Nephron (organoid): ENCODE measurements around the gene PRC1.
A peak's percentile ranks its signal among the peaks of the same experiment; 100 is the strongest.

Experiments used
- H3K27ac Mint-ChIP-seq, 3 experiments: 2 replicates each; pipeline ENCODE4 v1.8.0; 2020; ENCODE audit warnings: mixed read lengths in 3 of 3, mild to moderate bottlenecking in 2 of 3, moderate library complexity in 1 of 3
- H3K27me3 Mint-ChIP-seq: 2 replicates; pipeline ENCODE4 v1.8.0; 2021; ENCODE audit warnings: low read depth, mild to moderate bottlenecking, moderate library complexity, mixed read lengths
- H3K36me3 Mint-ChIP-seq: 2 replicates; pipeline ENCODE4 v1.8.0; 2020; ENCODE audit warnings: low read depth, mixed read lengths
- H3K4me1 Mint-ChIP-seq: 2 replicates; pipeline ENCODE4 v1.8.0; 2020; ENCODE audit warnings: mixed read lengths
- H3K4me3 Mint-ChIP-seq, 3 experiments: 2 replicates each; pipeline ENCODE4 v1.8.0; 2020; ENCODE audit warnings: mild to moderate bottlenecking in 3 of 3, mixed read lengths in 3 of 3, moderate library complexity in 2 of 3
- H3K9me3 Mint-ChIP-seq: 2 replicates; pipeline ENCODE4 v1.8.0; 2020; ENCODE audit warnings: mixed read lengths
- TF ChIP-seq, protein P1 (sequence below), 3 experiments: fragments of 200-600 bp; sonication (generic); IDR thresholded peaks; one replicate each; pipeline ENCODE4 v1.5.0; 2021; ENCODE audit warnings: antibody characterized with exemption in 3 of 3; ENCODE audit not compliant: unreplicated experiment in 3 of 3

PRC1 gene

DNA sequence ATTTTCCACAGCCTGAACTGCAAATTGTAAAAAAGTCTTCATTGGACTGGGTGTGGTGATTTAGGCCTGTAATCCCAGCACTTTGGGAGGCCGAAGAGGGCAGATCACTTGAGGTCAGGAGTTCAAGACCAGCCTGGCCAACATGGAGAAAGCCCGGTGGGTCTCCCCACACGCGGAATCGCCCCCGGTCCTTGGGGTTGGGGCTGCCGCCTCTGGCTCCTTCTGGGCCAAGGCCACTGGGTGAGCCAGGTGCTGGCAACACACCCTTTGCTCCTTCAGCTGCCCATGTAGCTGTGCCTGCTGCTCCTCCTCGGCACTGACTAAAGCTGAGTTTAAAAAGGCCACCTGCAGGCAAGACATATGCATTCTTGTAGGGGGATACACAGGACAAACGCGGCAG lies 37.5 kb upstream of the PRC1 start:
- TF ChIP-seq, protein P1, sequence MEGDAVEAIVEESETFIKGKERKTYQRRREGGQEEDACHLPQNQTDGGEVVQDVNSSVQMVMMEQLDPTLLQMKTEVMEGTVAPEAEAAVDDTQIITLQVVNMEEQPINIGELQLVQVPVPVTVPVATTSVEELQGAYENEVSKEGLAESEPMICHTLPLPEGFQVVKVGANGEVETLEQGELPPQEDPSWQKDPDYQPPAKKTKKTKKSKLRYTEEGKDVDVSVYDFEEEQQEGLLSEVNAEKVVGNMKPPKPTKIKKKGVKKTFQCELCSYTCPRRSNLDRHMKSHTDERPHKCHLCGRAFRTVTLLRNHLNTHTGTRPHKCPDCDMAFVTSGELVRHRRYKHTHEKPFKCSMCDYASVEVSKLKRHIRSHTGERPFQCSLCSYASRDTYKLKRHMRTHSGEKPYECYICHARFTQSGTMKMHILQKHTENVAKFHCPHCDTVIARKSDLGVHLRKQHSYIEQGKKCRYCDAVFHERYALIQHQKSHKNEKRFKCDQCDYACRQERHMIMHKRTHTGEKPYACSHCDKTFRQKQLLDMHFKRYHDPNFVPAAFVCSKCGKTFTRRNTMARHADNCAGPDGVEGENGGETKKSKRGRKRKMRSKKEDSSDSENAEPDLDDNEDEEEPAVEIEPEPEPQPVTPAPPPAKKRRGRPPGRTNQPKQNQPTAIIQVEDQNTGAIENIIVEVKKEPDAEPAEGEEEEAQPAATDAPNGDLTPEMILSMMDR (IDR thresholded peaks at IDR 0.05; ENCODE audit: unreplicated experiment in 3 of 3), result no peak
- H3K4me3 Mint-ChIP-seq, result no peak overlapping the region
- H3K27ac Mint-ChIP-seq, result no peak overlapping the region
- H3K4me1 Mint-ChIP-seq, result no peaks in the 10 kb centered on the region
- H3K9me3 Mint-ChIP-seq, result no peaks in the 10 kb centered on the region
- no peaks in the 10 kb centered on the region for H3K36me3 Mint-ChIP-seq
- peaks cover 23% of the 10 kb centered on the region for H3K27me3 Mint-ChIP-seq

DNA sequence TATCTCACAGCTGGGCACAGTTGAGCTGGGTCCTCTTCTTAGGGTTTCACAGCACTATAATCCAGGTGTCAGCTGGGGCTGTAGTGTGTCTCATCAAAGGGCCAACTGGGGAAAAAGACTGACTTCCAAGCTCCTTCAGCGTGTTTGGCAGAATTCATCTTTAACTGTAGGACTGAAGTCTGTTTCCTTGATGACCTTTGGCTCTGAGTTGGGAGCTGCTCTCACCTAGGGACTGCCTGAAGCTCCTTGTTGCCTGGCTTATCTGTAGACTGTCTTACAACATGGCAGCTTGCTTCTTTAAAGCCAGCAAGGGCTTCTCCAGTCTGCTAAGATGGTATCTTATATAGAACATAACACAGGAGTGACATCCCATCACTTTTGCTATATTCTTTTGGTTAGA lies 33.3 kb upstream of the PRC1 start:
- no peak overlapping the region for H3K27ac Mint-ChIP-seq
- TF ChIP-seq, protein P1 (IDR thresholded peaks at IDR 0.05; ENCODE audit: unreplicated experiment in 3 of 3), result no peak
- H3K4me1 Mint-ChIP-seq, result peaks cover 5% of the 10 kb centered on the region
- H3K4me3 Mint-ChIP-seq, result no peak overlapping the region
- no peaks in the 10 kb centered on the region for H3K27me3 Mint-ChIP-seq
- no peaks in the 10 kb centered on the region for H3K36me3 Mint-ChIP-seq
- H3K9me3 Mint-ChIP-seq, result no peaks in the 10 kb centered on the region

DNA sequence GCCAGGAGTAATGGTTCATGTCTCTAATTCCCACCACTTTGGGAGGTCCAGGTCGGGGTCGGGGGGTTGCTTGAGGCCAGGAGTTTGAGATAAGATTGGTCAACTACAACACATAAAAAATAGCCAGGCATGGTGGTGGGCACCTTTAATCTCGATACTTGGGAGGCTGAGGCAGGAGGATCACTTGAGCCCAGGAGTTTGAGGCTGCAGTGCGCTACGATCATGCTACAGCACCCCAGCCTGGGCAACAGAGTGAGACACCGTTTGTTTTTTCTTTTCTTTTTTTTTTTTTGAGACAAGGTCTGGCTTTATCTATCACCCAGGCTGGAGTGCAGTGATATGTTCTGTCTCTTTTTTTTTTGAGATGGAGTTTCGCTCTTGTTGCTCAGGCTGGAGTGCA lies 29.4 kb upstream of the PRC1 start:
- H3K27me3 Mint-ChIP-seq, result no peaks in the 10 kb centered on the region
- H3K4me1 Mint-ChIP-seq, result peaks cover 31% of the 10 kb centered on the region
- TF ChIP-seq, protein P1 (IDR thresholded peaks at IDR 0.05; ENCODE audit: unreplicated experiment in 3 of 3), result no peak
- no peak overlapping the region for H3K27ac Mint-ChIP-seq
- no peaks in the 10 kb centered on the region for H3K9me3 Mint-ChIP-seq
- peak overlapping the region in 2 of 3 experiments; percentile 30 to 97 for H3K4me3 Mint-ChIP-seq
- no peaks in the 10 kb centered on the region for H3K36me3 Mint-ChIP-seq

DNA sequence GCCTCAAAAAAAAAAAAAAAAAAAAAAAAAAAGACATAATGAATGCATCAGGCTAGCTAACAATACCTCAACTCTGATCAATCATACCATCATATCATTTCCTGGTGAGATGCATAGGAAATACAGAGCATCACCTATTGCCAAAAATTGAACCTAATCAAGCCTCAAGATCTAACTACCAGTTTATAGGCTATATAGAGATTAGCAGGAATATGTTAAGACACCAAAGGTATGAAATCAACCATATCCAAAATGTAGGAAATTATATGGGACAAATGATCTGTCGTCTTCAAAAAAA lies 28.4 kb upstream of the PRC1 start:
- no peaks in the 10 kb centered on the region for H3K36me3 Mint-ChIP-seq
- TF ChIP-seq, protein P1 (IDR thresholded peaks at IDR 0.05; ENCODE audit: unreplicated experiment in 3 of 3), result no peak
- no peaks in the 10 kb centered on the region for H3K9me3 Mint-ChIP-seq
- no peaks in the 10 kb centered on the region for H3K27me3 Mint-ChIP-seq
- H3K4me1 Mint-ChIP-seq, result peaks cover 36% of the 10 kb centered on the region
- H3K4me3 Mint-ChIP-seq, result peak overlapping the region; percentile 89 to 97 (median 92)
- peak overlapping the region; percentile 81 to 87 (median 85) for H3K27ac Mint-ChIP-seq

DNA sequence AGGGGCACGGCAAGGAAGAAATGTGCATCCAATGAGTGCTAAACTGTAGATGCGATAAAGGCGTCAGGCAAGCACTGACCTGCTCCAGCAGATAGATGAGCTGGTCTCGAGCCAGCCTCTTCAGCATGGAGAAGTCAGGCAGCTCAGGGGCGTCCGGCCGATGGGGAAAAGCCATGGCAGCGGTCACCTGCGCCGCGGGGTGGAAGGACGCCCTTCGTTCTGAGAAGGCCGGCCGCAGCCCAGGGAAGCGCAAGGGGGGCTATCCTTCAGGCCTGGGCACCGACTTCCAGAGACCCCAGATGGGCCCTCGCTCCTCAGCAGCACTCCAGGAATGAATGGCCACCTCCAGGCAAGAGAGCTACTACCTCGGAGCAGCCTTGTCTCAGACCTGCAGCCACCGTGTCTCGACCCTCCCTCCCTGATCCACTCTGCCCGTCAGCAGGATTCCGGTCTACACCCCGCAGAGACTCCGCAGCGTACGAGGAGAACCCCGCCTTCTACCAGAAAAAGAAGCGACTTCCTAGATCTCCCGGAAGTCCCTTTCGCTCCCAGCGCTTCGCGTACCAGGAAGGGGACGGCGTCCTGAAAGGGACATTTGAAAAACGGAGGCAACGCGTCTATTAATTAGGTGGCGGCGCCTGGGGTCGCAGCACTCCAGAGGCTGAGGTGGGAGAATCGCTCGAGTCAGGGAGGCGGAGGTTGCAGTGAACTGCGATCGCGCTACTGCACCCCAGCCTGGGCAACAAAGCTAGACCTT lies 27.9 kb upstream of the PRC1 start, which contains the start of gene VPS33B:
TSS of gene VPS33B (minus strand) at position 520 of the 757 bp plus-strand sequence. CDS start at position 175, 345 bp downstream.
- Mint-ChIP-seq H3K4me3 (peak within 1 kb of the TSS; percentile 89 to 97 (median 92)), H3K27ac (peak within 1 kb of the TSS; percentile 82 to 87 (median 85)), H3K9me3 (no peaks in the 10 kb centered on the region), H3K27me3 (no peaks in the 10 kb centered on the region), H3K36me3 (peaks cover 3% of the 10 kb centered on the region), H3K4me1 (peaks cover 36% of the 10 kb centered on the region)
- TF ChIP-seq, protein P1 (IDR thresholded peaks at IDR 0.05; ENCODE audit: unreplicated experiment in 3 of 3), result no peak

DNA sequence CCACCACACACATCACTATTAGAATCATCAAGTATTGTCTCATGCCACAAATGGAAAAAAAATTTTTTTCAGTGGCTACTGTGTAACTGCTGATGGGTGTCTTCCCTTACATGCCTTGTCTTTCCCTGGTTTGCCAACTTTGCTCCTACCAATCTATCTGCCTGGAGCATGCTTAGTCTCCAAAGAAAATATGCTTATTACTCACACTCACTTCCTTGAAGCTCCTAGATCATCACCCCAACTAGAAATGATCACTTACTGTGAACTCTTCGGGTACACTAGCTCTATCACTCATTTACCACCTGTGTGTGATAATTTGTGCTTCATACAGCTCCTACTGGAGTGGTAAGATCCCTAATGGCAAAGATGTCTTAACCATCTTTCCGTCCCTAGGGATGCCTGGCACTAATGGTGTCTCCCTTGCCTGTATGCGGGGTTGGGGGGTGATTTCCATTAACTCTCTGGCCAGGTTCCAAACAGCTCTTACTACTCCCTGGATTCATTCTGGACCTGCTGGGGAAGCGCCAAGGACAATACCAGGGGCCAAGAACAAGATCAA lies 27.3 kb upstream of the PRC1 start:
- Mint-ChIP-seq H3K4me1 (peaks cover 36% of the 10 kb centered on the region), H3K27me3 (no peaks in the 10 kb centered on the region), H3K27ac (peak overlapping the region; percentile 82 to 87 (median 85)), H3K9me3 (no peaks in the 10 kb centered on the region), H3K36me3 (peaks cover 7% of the 10 kb centered on the region), H3K4me3 (peak overlapping the region; percentile 89 to 97 (median 92))
- TF ChIP-seq, protein P1 (IDR thresholded peaks at IDR 0.05; ENCODE audit: unreplicated experiment in 3 of 3), result no peak
